Stimulated activated CD8-positive, alpha-beta memory T cell treated with anti-CD3 and anti-CD28 coated beads, Interleukin-7, amount 100 ng/mL, for 24 hours (primary cell): ENCODE measurements around the gene ANKRD24.
A peak's percentile ranks its signal among the peaks of the same experiment; 100 is the strongest.
"Not testable (repeated sequence)": the region's sequence is repeated elsewhere in the genome, so short reads cannot be mapped to it uniquely, and the experiment has no call there.

Experiments used
- DNase-seq: peaks from one replicate; pipeline ENCODE4 v3.0.0-alpha.2; 2020; ENCODE audit warnings: low read depth

The ANKRD24 gene

DNA sequence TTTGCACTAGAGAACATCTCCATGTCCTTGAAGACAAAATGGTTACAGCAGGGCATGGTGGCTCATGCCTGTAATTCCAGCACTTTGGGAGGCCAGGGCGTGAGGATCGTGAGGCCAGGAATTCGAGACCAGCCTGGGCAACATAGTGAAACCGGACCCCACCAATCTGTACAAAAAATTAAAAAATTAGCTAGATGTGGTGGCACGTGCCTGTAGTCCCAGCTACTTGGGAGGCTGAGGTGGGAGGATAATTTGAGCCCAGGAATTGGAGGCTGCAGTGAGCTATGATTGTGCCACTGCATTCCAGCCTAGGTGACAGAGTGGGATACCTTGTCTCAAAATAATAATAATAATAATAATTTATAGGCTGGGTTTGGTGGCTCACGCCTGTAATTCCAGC, 47.7 kb downstream of the ANKRD24 start:
- not testable (repeated sequence) for DNase-seq

DNA sequence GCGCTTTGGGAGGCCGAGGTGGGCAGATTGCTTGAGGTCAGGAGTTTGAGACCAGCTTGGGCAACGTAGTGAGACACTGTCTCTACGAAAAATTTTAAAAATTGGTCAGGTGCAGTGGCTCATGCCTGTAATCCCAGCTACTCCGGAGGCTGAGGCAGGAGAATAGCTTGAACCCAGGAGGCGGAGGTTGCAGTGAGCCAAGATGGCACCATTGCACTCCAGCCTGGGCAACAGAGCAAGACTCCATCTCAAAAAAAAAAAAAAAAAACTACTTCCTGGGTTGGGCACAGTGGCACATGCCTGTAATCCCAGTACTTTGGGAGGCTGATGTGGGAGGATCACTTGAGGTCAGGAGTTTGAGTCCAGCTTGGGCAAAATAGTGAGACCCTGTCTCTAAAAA, 49.0 kb downstream of the ANKRD24 start:
- not testable (repeated sequence) for DNase-seq

DNA sequence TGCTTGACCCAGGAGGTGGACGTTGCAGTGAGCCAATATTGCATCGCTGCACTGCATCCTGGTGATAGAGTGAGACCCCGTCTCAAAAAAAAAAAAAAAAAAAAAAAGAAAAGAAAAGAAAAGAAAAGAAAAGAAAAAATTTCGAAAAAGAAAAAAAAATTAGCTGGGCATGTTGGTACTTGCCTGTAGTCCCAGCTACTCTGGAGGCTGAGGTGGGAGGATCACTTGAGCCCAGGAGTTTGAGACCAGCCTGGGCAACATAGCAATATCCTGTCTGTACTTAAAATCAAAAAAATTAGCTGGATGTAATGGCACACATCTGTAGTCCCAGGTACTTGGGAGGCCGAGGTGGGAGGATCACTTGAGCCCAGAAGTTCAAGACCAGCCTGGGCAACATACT, 49.6 kb downstream of the ANKRD24 start:
- not testable (repeated sequence) for DNase-seq

DNA sequence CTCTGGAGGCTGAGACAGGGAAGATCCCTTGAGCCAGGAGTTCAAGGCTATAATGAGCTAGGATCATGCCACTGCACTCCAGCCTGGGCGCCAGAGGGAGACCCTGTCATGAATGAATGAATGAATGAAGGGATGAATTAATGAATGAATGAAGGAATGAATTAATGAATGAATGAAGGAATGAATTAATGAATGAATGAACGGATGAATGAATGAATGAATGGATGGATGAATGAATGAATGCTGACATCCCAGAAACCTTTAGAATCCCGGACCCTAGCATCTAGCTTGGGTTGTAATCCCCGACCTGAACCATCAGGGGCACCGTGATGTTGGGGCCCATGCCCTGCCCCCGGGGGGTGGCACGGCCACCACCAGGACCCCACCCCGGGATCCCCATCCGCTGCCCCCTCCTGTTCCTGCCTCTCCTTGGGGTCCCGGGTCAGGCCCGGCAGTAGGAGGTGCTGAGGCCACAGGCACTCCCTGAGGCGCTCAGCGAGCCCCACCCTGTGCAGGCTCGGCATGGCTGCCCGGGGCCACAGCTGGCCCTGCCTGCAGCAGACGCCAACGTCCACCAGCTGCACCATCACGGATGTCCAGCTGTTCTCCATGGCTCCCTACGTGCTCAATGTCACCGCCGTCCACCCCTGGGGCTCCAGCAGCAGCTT, 50.3 kb downstream of the ANKRD24 start:
- no peak for DNase-seq

DNA sequence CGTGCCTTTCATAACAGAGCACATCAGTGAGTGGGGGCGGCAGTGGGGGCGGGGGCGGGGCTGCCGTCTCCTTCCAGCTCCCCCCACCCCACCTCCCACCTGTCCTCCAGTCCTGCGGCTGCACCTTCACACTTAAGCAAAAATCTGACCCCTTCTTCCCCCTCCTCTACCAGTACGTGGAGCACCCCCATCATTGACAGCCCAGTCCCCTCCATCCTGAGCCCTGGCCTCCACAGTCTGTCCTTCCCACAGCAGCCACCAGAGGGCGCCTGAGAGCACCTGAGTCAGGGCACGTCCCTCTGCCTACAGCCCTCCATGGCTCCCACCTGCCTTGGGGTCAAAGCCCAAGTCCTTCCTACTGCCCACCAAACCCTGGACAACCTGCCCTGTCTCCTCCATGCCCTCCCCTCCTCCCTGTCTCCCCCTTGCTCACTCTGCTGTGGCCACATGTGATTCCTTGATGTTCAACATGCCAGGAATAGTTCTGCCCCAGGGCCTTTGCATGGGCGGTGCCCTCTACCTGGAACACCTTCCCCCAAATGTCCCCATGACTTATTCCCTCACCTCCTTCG, 50.9 kb downstream of the ANKRD24 start:
- peak; percentile 66 for DNase-seq

DNA sequence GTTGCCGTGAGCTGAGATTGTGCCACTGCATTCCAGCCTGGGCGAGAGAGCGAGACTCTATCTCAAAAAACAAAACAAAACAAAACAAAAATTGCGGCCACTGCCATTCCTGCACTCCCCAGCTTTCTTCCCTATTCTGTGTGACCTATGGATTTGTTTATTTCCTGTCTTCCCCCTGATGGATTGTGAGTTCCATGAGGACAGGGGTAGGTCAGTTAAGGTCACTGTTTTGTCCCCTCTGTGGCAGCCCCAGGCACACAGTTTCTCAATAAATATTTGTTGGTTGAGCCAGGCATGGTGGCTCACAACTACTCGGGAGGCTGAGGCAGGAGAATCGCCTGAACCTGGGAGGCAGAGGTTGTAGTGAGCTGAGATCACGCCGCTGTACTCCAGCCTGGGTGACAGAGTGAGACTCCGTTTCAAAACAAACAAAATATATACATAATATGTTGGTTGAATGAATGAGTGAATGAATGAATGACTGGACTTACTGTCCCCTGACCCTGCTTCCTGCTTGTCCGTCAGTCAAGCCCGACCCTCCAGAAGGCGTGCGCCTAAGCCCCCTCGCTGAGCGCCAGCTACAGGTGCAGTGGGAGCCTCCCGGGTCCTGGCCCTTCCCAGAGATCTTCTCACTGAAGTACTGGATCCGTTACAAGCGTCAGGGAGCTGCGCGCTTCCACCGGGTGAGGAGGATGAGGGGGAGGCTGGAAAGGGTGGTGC, 51.8 kb downstream of the ANKRD24 start:
- no peak for DNase-seq

DNA sequence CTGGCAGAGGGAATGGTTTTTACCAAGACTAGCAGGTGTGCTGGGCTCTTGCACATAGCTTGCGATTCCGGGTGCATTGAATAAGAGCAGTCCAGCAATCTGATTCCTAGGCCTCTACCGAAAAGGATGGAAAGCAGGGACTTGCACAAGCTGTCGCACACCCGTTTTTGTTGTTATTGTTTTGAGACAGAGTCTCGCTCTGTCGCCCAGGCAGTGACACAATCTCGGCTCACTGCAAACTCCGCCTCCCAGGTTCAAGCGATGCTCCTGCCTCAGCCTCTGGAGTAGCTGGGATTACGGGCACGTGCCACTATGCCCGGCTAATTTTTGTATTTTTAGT, 52.3 kb downstream of the ANKRD24 start:
- no peak for DNase-seq

DNA sequence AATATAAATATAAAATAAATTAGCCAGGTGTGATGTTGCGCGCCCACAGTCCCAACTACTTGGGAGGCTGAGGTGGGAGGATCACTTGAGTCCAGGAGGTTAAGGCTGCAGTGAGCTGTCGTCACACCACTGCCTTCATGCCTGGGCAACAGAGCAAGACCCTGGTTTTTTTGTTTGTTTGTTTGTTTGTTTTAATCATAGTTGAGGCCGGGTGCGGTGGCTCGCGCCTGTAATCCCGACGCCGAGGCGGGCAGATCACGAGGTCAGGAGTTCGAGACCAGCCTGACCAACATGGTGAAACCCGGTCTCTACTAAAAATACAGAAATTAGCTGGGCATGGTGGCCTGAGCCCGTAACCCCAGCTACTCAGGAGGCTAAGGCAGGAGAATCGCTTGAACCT, 55.0 kb downstream of the ANKRD24 start:
- not testable (repeated sequence) for DNase-seq

DNA sequence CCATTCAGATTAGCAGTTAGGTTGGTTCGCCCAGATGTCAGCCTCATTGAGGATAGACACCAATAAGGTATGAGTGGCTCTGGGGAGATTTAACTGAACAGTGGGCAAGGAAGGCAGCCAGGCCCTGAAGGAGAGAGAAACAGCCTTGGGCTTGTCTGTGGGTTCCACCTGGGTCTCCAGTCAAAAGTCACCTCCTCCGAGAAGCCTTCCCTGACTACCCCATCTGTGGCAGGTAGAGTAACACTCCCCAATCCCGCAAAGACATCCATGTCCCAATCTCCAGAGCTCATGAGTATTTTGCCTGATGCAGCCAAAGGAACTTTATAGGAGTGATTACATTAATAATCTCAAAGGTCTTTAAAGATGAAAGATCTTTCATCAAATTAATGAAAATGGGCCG, 56.3 kb downstream of the ANKRD24 start:
- DNase-seq, result no peak

DNA sequence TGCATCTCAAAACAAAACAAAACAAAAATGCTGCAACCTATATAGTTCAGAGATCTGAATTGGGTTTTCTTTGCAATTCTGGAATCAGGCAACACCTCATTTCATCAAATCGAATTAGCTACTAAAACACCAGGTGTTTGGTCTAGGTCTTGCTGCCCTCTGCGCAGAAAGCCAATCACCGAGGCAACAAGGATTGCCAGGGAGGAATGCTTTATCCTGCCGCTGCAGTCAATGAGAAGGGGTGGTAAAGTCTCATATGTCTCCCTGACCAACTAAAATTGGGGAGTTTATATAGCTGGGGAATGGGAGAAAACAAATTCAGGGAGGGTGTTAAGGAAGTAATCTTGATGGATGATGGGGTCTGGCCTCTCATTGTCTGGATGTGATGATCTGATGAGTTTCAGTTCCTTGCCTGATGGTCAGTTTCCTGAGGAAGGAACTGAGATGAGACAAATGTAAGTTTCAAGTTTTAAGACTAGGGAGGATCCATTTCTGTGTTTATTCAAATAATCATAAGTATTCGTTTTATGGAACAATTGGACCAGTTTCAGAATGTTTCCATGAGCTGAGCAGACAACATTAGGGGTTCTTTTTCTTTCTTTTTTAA, 59.4 kb downstream of the ANKRD24 start:
- no peak for DNase-seq

DNA sequence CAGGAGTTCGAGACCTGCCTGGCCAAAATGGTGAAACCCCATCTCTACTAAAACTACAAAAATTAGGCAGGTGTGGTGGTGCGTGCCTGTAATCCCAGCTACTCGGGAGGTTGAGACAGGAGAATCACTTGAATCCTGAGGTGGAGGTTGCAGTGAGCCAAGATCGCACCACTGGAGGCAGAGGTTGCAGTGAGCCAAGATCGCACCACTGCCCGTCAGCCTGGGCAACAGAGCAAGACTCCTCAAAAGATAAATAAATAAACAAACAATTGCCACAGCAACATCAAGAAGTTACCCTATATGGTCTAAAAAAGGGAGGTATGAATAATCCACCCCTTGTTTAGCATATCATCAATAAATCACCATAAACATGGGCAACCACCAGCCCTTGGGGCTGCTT, 63.4 kb downstream of the ANKRD24 start:
- DNase-seq, result not testable (repeated sequence)

DNA sequence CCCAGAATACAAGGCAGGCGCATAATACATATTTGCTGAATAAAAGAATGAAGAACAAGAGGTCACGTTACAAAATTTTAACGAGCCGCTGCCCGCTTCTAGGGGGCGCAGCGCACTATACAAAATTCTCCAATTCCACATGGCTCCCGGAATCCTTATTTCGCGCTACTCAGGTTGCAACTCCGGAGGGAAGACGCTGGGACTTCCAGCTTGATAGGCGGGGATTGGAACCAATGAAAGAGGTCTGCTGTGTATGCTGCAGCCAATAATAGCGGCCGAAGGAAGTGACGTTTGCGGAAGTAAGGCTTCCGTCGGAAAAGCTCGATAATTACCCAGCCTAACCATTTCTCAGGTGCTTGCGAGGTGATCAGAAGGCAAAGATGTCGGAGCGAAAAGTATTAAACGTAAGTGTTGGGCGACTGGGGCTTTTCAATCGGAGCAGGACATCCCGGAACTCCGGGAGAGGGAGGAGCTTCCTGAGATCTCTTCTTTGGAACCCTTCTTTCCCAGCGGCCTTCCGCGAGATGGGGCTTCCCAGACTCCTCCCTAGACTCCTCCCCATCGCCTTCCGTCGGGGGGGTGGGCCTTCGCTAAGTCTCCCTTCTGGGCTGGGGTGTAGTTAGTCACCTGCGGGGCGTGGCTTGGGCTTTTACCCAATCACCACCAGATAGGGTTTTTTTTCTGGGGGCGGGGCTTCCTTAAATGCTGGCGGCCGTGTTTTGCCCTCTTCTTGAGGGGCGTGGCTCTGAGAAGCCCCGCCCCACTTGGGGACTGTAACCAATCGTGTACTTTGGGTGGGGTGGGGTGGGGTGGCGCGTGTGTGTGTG, 64.5 kb downstream of the ANKRD24 start, which contains the start of gene YJU2:
YJU2 (plus strand) TSS at position 314 of the 827 bp plus-strand sequence; CDS start at position 381, 67 bp downstream.
- DNase-seq, result peak; percentile 97

DNA sequence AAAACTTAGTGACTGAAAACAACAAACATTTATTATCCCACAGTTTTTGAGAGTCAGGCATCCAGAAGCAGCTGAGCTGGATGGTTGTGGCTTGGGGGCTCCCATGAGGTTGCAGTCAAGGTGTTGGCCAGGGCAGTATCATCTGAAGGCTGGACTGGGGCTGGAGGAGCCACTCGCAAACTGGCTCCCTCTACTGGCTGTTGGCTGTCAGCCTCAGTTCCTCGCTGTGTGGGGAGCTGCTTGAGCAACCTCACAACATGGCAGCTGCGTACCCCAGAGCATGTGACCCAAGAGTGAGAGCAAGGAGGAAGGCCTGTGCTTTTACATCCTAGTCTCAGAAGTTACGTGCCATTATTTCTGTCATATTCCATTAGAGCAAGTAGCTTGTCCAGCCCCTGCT, 74.1 kb downstream of the ANKRD24 start:
- DNase-seq, result no peak

DNA sequence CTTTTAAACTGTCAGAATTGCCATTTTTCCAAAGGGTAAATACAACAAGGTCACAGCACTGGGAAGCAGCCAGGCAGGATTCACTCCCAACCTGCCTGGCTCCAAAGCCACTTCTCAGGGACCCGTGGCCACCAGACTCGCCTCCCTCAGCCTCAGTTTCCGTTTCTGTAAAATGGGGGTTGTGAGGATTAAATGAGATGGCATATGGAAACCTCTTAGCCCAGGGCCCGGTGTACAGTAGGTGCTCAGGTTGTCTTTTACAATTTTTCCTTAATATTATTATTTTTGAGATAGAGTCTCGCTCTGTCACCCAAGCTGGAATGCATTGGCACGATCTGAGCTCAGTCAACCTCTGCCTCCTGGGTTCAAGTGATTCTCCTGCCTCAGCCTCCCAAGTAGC, 74.5 kb downstream of the ANKRD24 start:
- no peak for DNase-seq

DNA sequence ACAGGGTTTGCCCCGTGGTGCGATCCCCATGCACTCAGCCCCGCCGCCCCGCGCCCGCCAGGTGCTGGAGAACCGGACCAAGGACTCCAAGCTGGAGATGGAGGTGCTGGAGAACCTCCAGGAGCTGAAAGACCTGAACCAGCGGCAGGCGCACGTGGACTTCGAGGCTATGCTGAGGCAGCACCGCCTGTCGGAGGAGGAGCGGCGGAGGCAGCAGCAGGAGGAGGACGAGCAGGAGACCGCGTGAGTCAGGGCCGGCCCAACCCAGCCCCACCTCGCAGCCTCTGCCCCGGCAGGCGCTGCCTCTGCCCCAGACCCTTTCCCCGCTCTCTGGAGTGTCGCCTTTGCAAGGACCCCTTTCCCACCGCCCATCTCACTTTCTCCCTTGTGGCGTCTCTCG, 75.7 kb downstream of the ANKRD24 start:
- no peak for DNase-seq

DNA sequence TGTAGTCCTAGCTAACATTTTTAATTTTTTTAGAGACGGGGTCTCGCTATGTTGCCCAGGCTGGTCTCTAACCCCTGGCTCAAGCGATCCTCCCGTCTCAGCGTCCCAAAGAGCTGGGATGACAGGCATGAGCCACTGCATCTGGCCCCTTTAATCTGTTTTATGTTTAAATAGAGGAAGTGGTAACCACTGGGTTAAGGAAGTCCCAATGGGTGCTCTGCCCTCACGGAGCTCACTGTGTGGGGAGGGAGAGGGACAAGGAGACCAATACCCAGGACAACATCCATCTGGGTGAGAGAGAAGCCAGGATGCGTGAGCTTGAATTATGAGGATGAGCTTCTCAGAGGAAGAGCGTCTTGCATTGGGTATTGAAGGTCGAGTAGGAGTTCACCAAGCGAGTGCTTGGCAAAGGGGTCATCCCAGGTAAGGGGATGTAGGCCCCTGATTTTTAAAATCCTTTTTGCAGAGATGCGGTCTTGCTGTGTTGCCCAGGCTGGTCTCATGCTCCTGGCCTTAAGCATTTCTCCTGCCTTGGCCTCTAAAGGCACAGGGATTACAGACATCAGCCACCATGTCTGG, 78.2 kb downstream of the ANKRD24 start:
- DNase-seq, result no peak

DNA sequence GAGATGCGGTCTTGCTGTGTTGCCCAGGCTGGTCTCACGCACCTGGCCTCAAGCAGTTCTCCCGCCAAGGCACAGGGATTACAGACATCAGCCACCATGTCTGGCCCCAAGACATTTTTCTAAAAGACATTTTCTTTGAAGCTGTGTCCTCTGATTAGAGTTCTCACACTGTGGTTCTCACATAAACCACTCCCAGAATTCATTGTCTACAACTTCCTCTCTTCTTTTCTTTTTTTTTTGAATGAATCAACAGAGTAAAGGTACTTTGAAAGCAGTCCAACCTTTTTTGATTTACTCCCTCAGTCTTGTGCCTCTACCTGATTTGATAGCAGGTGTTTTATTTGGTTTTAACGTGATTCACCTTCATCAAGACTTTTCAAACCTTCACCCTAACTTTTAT, 82.3 kb downstream of the ANKRD24 start:
- DNase-seq, result no peak

DNA sequence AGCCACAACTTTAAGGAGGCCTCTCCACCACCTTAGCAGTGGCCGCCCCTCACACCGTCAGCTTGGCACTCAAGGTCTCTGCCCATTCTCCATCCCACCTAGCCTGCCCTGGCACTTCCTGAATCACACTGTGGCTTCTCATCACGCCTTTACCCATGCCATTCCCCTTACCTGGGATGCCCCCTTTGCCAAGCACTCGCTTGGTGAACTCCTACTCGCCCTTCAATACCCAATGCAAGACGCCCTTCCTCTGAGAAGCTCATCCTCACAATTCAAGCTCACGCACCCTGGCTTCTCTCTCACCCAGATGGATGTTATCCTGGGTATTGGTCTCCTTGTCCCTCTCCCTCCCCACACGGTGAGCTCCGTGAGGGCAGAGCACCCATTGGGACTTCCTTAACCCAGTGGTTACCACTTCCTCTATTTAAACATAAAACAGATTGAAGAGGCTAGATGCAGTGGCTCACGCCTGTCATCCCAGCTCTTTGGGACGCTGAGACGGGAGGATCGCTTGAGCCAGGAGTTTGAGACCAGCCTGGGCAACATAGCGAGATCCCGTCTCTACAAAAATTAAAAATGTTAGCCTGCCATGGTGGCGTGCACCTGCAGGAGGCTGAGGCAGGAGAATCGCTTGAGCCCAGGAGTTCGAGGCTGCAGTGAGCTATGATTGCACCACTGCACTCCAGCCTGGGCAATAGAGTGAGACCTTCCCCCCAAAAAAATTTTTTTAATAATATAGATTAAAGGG, 83.9 kb downstream of the ANKRD24 start:
- no peak for DNase-seq

DNA sequence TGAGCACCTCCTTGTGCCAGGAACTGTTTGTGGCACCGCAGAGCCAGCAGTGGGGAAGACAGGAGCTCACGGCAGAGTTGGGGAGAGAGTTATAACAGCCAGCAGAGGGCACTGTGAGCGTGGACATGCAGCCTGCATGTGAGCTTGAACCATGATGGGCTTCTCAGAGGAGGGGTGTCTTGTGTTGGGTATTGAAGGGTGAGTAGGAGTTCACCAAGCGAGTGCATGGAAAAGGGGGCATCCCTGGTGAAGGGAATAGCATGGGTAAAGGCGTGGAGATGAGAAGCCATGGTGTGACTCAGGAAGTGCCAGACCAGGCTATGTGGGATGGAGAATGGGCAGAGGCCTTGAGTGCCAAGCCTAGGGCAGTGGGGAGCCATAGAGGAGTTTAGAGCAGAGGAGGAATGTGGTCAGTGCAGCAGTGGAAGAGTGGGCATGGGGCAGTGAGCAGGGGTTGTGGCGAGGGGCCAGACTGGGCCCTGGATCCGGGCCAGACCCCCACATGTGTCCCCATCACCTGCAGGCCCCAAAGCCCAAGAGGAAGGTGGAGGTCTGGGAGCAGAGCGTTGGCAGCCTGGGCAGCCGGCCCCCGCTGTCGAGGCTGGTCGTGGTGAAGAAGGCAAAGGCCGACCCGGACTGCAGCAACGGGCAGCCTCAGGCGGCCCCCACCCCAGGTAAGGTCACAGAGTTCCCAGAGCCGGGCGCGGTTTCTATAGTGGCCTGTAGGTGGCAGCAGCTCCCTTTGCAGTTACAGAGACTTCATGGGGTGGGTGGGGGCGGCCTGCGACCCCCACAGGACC, 84.8 kb downstream of the ANKRD24 start:
- peak; percentile 41 for DNase-seq
